Measurements from ENCODE around the gene SLC38A6. TPM values are rescaled to one million over a fixed set of nuclear protein-coding genes. Genes with fewer than 3 reads are reported as not detected.

Gene SLC38A6
- total and polyA plus RNA-seq, 9 of the 15 experiments (the other 6 are each of a cell fraction or from before 2014, with no cell fraction given): 9.8 to 40.3 (median 17.6) TPM

- Histone ChIP-seq H3K9me1 (ENCODE audit: control insufficient read depth, insufficient read depth, low read length) (no peaks in the 10 kb centered on the region), H3K79me2 (ENCODE audit: control insufficient read depth, insufficient read depth, low read length) (peaks cover 67% of the 10 kb centered on the region), H4K20me1 (replicated peaks; ENCODE audit: control insufficient read depth, insufficient read depth, low read length) (no peaks in the 10 kb centered on the region), H3K4me3 (no peak overlapping the region), H3K4me1 (replicated peaks in 1 of 2; ENCODE audit: control insufficient read depth in 2 of 2, insufficient read depth in 2 of 2, low read length in 2 of 2) (peaks cover 3 to 21% of the 10 kb centered on the region in 2 experiments), H2AFZ (ENCODE audit: low read depth, low read length) (no peak overlapping the region), H3K27ac (ENCODE audit: extremely low read depth, low read depth, low read length) (no peak overlapping the region), H3K4me2 (ENCODE audit: insufficient read depth, low read length) (no peak overlapping the region), H3K9me3 (replicated peaks; ENCODE audit: control insufficient read depth, insufficient read depth, low read depth, low read length) (no peaks in the 10 kb centered on the region), H3K36me3 (ENCODE audit: control insufficient read depth, insufficient read depth, low read length) (peaks cover 51% of the 10 kb centered on the region; the same call in 2 of the 3 replicates), H3K9ac (ENCODE audit: insufficient read depth in 1 of 2, low read depth in 2 of 2, low read length in 2 of 2) (no peak overlapping the region), H3K27me3 (ENCODE audit: control insufficient read depth in 2 of 2, insufficient read depth in 2 of 2, low read length in 2 of 2) (no peaks in the 10 kb centered on the region)
- FAIRE-seq (no peak), ATAC-seq (no peak), DNase-seq (ENCODE audit: extremely low read depth in 1 of 4, low spot score in 3 of 4) (no peak)
- intact Hi-C loops (cut with micrococcal nuclease) (loop anchor here (5.0 kb wide), 1 partner anchor 43 kb away; no protein-coding TSS in a partner anchor), in situ Hi-C loops (cut with MboI) (no loop called here)
- WGBS (ENCODE audit: insufficient coverage, low coverage, missing lambda C conversion rate): 100% methylated on average over 1 of the region's 1 CpG
- POLR2A ChIA-PET: interaction anchor here (0.5 kb wide), 1 partner anchor 10 kb away, joined by 4 read pairs; no protein-coding TSS in a partner anchor
- CTCF ChIA-PET (ENCODE audit: low intra/inter-chr PET ratio): no interaction called here
- no TSS peak for BruUV-seq (replicated peaks)
- no peak for TF ChIP-seq FOXJ3 (CRISPR knock-in tag; IDR thresholded peaks at IDR 0.05)
- peak; percentile 30; the same call in 1 of the 2 replicates for TF ChIP-seq MAFG (tag; conservative IDR thresholded peaks at IDR 0.05)
- no peak for TF ChIP-seq RFX5 (IDR thresholded peaks at IDR 0.05; ENCODE audit: low read depth, low read length)
- TF ChIP-seq ZNF785 (CRISPR knock-in tag; IDR thresholded peaks at IDR 0.05): no peak
- no peak for TF ChIP-seq MEF2D (tag; conservative IDR thresholded peaks at IDR 0.05; ENCODE audit: low read depth)
- no peak for TF ChIP-seq ZSCAN29 (IDR thresholded peaks at IDR 0.05)
- TF ChIP-seq FOXA3 (CRISPR knock-in tag; conservative IDR thresholded peaks at IDR 0.05 in 1 of 2, IDR thresholded peaks at IDR 0.05 in 1 of 2): no peak
- TF ChIP-seq ZNF316 (IDR thresholded peaks at IDR 0.05): peak; percentile 55; the same call in 1 of the 2 replicates
- TF ChIP-seq SNIP1 (IDR thresholded peaks at IDR 0.05; ENCODE audit: low read depth): no peak
- TF ChIP-seq C11orf30 (IDR thresholded peaks at IDR 0.05; ENCODE audit: low read depth): peak; percentile 29; the same call in 1 of the 2 replicates
- TF ChIP-seq PBX2 (CRISPR knock-in tag; IDR thresholded peaks at IDR 0.05; ENCODE audit: low read depth): no peak
- no peak for TF ChIP-seq PBX2 (tag; conservative IDR thresholded peaks at IDR 0.05; ENCODE audit: low read depth)
- no peak for TF ChIP-seq FOXP4 (CRISPR knock-in tag; IDR thresholded peaks at IDR 0.05; ENCODE audit: borderline replicate concordance)
- TF ChIP-seq ZNF512 (tag; IDR thresholded peaks at IDR 0.05): 0 out of 2 replicates have a peak, but pooled peaks have one; percentile 18
- TF ChIP-seq BRD9 (IDR thresholded peaks at IDR 0.05; ENCODE audit: low read depth, partially characterized antibody): no peak
- TF ChIP-seq NFE2L1 (tag; IDR thresholded peaks at IDR 0.05; ENCODE audit: borderline replicate concordance, low read depth): no peak
- no peak for TF ChIP-seq NFATC3 (IDR thresholded peaks at IDR 0.05)
- no peak for TF ChIP-seq CEBPG (CRISPR knock-in tag; IDR thresholded peaks at IDR 0.05)
- TF ChIP-seq CEBPG (tag; conservative IDR thresholded peaks at IDR 0.05 in 1 of 2, IDR thresholded peaks at IDR 0.05 in 1 of 2): no peak
These were observed 3.2 kb downstream of the SLC38A6 start for GRCh38 chr14:60984196-60984595.

Data from K562 (cell line).